HCT116 (cell line): Measurements from ENCODE around the gene HOMER1.

Experiments used
- CTCF ChIP-seq, 3 experiments: fragments of 200-600 bp in 1 of 3; sonication (generic) in 1 of 3; IDR thresholded peaks in 2 of 3; conservative IDR thresholded peaks in 1 of 3; 2 replicates each; pipeline ENCODE4 v1.5.1; 2012 to 2017; ENCODE audit warnings: low read depth in 2 of 3, low read length in 2 of 3, antibody characterized with exemption in 1 of 3, borderline replicate concordance in 1 of 3, control low read depth in 1 of 3, mild to moderate bottlenecking in 1 of 3, mixed read lengths in 1 of 3, mixed run types in 1 of 3, moderate library complexity in 1 of 3; ENCODE audit not compliant: insufficient read depth in 1 of 3
- EZH2 ChIP-seq: fragments of 200-600 bp; sonication (generic); IDR thresholded peaks from 2 replicates; pipeline ENCODE4 v1.6.1; 2017; ENCODE audit warnings: antibody characterized with exemption, mixed run types
- EZH2phosphoT487 ChIP-seq: fragments of 200-600 bp; IDR thresholded peaks from 2 replicates; pipeline ENCODE4 v1.6.1; 2018; ENCODE audit warnings: antibody characterized with exemption, borderline replicate concordance
- POLR2A ChIP-seq: IDR thresholded peaks from 2 replicates; pipeline ENCODE4 v1.7.0; 2011; ENCODE audit warnings: borderline replicate concordance; ENCODE audit not compliant: insufficient read depth, insufficient read length; ENCODE audit errors: extremely low read depth
- POLR2AphosphoS5 ChIP-seq: IDR thresholded peaks from 2 replicates; pipeline ENCODE4 v1.6.1; 2011; ENCODE audit warnings: mild to moderate bottlenecking, low read depth, low read length, moderate library complexity
- RAD21 ChIP-seq: IDR thresholded peaks from 2 replicates; pipeline ENCODE4 v1.6.1; 2012; ENCODE audit warnings: low read depth, mild to moderate bottlenecking
- REST ChIP-seq: IDR thresholded peaks from 2 replicates; pipeline ENCODE4 v1.6.1; 2012; ENCODE audit warnings: low read depth
- SP1 ChIP-seq: IDR thresholded peaks from 2 replicates; pipeline ENCODE4 v1.6.1; 2012; ENCODE audit warnings: low read depth

- TF ChIP-seq POLR2AphosphoS5 = no peak
- no peak for TF ChIP-seq CTCF (IDR thresholded peaks at IDR 0.05 in 2 of 3, conservative IDR thresholded peaks at IDR 0.05 in 1 of 3; ENCODE audit: borderline replicate concordance in 1 of 3, insufficient read depth in 1 of 3, low read depth in 2 of 3, low read length in 2 of 3)
- TF ChIP-seq EZH2 = no peak
- no peak for TF ChIP-seq POLR2A
- TF ChIP-seq RAD21 = no peak
- no peak for TF ChIP-seq EZH2phosphoT487
- TF ChIP-seq SP1 = no peak
- no peak for TF ChIP-seq REST
Observed at GRCh38 chr5:79464278-79464677, 49.7 kb downstream of the HOMER1 start.
